ENCODE data around the gene CTTN.

CTTN gene

DNA sequence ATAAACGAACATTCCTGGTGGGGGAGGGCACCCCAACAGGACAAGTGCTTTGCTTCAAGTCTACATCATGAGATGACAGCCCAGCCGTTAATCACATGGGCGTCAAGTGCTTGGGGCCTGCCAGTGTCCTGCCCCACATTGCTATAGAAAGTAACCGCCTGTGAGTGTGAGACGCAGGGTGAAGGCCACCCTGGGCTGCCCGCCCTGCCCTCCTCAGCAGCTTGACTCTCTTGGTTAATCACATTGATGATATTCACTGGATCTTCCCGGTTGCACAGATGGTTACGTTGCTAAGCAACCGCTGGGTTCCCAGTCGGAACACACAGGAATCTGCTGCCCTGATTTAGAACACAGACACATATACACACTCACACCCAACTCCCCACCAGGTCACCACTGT, 79.3 kb downstream of the CTTN start:
- DNase-seq (ENCODE audit: low read depth): no peak

DNA sequence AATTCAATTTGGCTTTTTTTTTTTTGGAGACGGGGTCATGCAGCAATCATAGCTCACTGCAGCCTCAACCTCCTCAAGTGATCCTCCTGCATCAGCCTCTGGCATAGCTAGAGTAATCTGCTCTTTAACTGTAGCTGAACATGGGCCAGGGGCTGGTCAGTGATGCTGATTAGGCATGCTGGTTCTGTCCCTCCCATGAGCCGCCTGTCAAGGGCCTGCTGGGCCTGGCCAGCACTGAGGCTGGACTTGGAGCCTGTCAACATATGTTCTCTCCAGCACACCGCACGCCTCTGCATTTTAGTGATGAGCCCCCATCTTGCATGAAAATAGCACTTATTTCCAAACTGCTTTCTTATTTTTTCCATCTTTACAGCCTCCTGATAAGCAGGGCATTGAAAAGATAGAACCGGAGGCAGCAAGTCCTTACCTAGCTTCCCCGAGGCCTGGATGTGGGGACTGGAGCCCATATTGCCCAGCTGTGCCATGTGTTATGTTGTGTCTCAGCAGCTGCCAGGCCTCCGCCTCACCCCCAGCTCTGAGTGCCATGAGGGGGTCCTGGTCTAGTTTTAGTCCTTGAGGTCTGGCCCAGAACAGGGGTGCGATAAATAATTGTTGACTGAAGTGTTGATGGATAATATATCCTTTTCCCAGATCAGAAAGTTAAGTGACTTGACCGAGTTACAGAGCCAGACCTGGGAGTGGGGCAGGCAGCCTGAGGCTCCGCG, 80.0 kb downstream of the CTTN start:
- DNase-seq (ENCODE audit: low read depth): no peak

- no peak for DNase-seq (ENCODE audit: low read depth)
These were observed 82.4 kb downstream of the CTTN start for GRCh38 chr11:70480711-70481110.

GRCh38 chr11:70481625-70482528, 83.5 kb downstream of the CTTN start:
- no peak for DNase-seq (ENCODE audit: low read depth)

- no peak for DNase-seq (ENCODE audit: low read depth)
These were observed 84.2 kb downstream of the CTTN start for GRCh38 chr11:70482529-70482917.

DNA sequence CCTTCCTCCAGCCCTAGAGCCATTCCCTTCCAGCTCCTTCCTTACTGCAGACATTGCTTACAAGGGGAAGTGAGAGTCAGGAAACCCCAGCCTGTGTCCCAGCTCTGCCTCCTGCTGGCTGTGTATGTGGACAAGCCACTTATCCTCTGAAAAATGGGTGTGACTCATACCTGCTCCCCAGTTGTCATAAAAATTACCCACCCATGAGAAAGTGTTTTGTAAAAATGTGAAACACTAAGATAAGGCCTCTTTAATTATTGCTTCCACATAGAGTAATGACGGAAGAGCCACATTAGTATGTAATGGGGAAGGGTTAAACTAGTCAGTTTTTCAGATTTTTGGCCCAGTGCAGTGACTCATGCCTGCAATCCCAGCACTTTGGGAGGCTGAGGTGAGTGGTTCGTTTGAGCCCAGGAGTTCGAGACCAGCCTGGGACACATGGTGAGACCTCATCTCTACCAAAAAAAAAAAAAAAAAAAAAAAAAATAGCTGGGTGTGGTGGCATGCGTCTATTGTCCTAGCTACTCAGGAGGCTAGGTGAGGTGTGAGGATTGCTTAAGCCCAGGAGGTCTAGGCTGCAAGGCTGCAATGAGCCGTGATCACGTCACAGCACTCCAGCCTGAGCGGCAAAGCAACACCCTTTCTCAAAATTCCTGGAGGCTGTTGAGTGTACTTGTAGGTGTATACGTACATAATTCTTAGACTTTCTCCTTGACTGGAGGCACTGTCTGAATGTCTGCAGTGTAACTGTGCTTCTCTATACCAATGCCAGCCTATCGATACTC, 84.9 kb downstream of the CTTN start:
- no peak for DNase-seq (ENCODE audit: low read depth)

DNA sequence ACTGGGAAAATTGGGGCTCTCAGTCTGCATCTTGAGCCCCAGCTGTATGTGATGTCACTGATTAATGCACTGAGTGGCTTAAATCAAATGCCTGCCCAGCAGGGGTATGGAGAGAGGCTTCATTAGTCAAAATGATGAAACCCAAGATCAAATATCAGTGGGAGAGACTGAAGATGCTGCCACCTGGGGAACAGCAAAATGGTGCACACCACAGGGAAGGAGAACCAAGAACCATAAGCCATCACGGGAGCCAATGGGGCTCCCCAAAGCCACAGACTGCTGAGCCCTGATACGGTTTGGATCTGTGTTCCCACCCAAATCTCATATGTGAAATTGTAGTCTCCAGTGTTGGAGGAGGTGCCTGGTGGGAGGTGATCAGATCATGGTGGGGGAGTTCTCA, 85.6 kb downstream of the CTTN start:
- no peak for DNase-seq (ENCODE audit: low read depth)

DNA sequence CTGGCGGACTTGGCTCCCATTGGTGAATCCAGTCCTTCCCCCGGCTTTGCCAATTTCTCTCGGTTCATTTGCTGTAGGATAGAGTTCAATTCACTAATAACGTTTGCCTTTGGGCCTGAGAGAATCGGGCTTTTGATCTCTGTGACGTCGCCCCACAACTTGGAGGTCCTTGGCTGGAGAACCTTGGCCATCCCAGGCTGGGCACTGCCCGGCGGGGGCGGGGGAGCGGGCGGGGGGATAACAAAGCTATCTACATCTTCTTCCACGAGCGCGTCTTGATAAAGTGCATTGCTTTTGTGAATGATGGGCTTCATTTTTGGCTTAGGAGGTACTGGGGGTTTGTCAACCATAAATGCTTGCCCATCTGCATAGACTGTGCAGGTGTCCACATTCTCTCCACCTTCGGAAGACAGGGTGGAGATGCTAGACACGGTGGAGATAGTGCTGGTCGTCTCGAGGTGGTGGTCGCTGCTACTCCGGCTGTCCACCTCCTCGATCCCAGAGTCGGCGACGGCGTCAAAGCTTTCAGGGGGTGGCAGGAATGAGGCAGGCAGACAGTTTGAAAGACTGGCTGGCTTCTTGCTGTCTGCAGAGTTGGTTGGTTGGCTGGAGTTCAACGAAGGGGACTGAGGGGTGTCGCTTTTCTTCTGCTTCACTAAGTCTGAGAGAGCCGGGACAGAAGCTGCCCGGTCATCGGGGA, 87.1 kb downstream of the CTTN start:
- DNase-seq (ENCODE audit: low read depth): no peak

- no peak for DNase-seq (ENCODE audit: low read depth)
These were observed 87.7 kb downstream of the CTTN start for GRCh38 chr11:70486026-70486415.

All from stimulated activated CD8-positive, alpha-beta memory T cell treated with anti-CD3 and anti-CD28 coated beads, Interleukin-7, amount 100 ng/mL, for 24 hours (primary cell).